Endothelial cell of umbilical vein (primary cell): ENCODE results near the gene HOXC5. TPM values are rescaled to one million over a fixed set of nuclear protein-coding genes. Genes with fewer than 3 reads are reported as not detected.

Experiments
- BruUV-seq: library from RNA; stranded (reverse); fragments of 400-500 nt; replicated peaks from 2 replicates; lab custom pipeline; 2021; lab: Mats Ljungman, UMichigan
- CTCF ChIA-PET: fragments of 300-600, 350-600 bp; sonication (Branson Sonifier 250); formaldehyde crosslinking; loops from one replicate; lab custom pipeline; 2021; ENCODE audit warnings: antibody characterized with exemption, inconsistent platforms; lab: Charles Lee
- POLR2A ChIA-PET: fragments of 300-600, 350-600 bp; sonication (Branson Sonifier 250); formaldehyde crosslinking; loops from one replicate; lab custom pipeline; 2021; ENCODE audit warnings: antibody characterized with exemption, inconsistent platforms; lab: Charles Lee
- DNase-seq: peaks from one replicate; pipeline ENCODE4 v3.0.0-alpha.2; 2011; ENCODE audit warnings: low read depth, low spot score
- FAIRE-seq: peaks from 2 replicates; lab custom pipeline; 2011; peaks lifted over from hg19 to GRCh38; lab: Jason Lieb, UNC
- H2AFZ ChIP-seq: 2 replicates; pipeline ENCODE4 v1.6.0; 2012; ENCODE audit warnings: low read depth, low read length, control low read depth, inconsistent platforms
- H3K27ac ChIP-seq: 2 replicates; pipeline ENCODE4 v1.5.1; 2011; ENCODE audit warnings: low read depth, mild to moderate bottlenecking, control low read depth, low read length, moderate library complexity; ENCODE audit not compliant: insufficient read depth
- H3K27me3 ChIP-seq, 2 experiments: 2 replicates each; pipeline versions ENCODE4 v1.6.0 to v1.6.1; 2011; ENCODE audit warnings: low read length in 2 of 2, mixed read lengths in 1 of 2; ENCODE audit not compliant: control insufficient read depth in 2 of 2, insufficient read depth in 2 of 2
- H3K36me3 ChIP-seq, 2 experiments: 2 replicates in 1 of 2; 3 replicates in 1 of 2; pipeline ENCODE4 v1.5.1; 2011; ENCODE audit warnings: low read length in 2 of 2, mild to moderate bottlenecking in 1 of 2, moderate library complexity in 1 of 2; ENCODE audit not compliant: control insufficient read depth in 2 of 2, insufficient read depth in 2 of 2; ENCODE audit errors: extremely low read depth in 1 of 2
- H3K4me1 ChIP-seq: 3 replicates; pipeline ENCODE4 v1.5.1; 2011; ENCODE audit warnings: mild to moderate bottlenecking, low read length; ENCODE audit not compliant: control insufficient read depth, insufficient read depth; ENCODE audit errors: extremely low read depth
- H3K4me2 ChIP-seq: 2 replicates; pipeline ENCODE4 v1.6.1; 2011; ENCODE audit warnings: low read length, control low read depth, mixed read lengths; ENCODE audit not compliant: insufficient read depth
- H3K4me3 ChIP-seq, 3 experiments: fragments of 200-600 bp in 1 of 3; sonication (generic), shearing (Covaris generic) in 1 of 3; replicated peaks in 1 of 3; 2 replicates each; pipeline ENCODE4 v1.5.1; 2011 to 2016; ENCODE audit warnings: control low read depth in 3 of 3, low read length in 3 of 3, mild to moderate bottlenecking in 2 of 3, inconsistent platforms in 1 of 3, low read depth in 1 of 3, moderate library complexity in 1 of 3; ENCODE audit not compliant: insufficient read depth in 1 of 3
- H3K79me2 ChIP-seq: 2 replicates; pipeline ENCODE4 v1.6.0; 2012; ENCODE audit warnings: low read length, inconsistent platforms; ENCODE audit not compliant: control insufficient read depth, insufficient read depth
- H3K9ac ChIP-seq: replicated peaks from 2 replicates; pipeline ENCODE3; 2011; ENCODE audit warnings: low read length, control low read depth; ENCODE audit not compliant: insufficient read depth; ENCODE audit errors: extremely low read depth
- H3K9me1 ChIP-seq: replicated peaks from 3 replicates; pipeline ENCODE4 v1.6.0; 2011; ENCODE audit warnings: mild to moderate bottlenecking, low read length; ENCODE audit not compliant: control insufficient read depth, insufficient read depth; ENCODE audit errors: extremely low read depth
- H3K9me3 ChIP-seq: replicated peaks from 2 replicates; pipeline ENCODE4 v1.5.1; 2012; ENCODE audit warnings: low read length, inconsistent platforms; ENCODE audit not compliant: control insufficient read depth, insufficient read depth
- H4K20me1 ChIP-seq: replicated peaks from 2 replicates; pipeline ENCODE3; 2011; ENCODE audit warnings: mild to moderate bottlenecking, low read length; ENCODE audit not compliant: control insufficient read depth, insufficient read depth; ENCODE audit errors: extremely low read depth
- EZH2 ChIP-seq: IDR thresholded peaks from 2 replicates; pipeline ENCODE4 v1.6.1; 2012; ENCODE audit warnings: borderline replicate concordance, low read depth, mild to moderate bottlenecking, moderate library complexity, low read length, inconsistent platforms; ENCODE audit not compliant: severe bottlenecking
- JUN ChIP-seq: IDR thresholded peaks from 2 replicates; pipeline ENCODE4 v1.6.1; 2011; ENCODE audit warnings: borderline replicate concordance, low read depth; ENCODE audit not compliant: insufficient read length, insufficient read depth
- POLR2A ChIP-seq: IDR thresholded peaks from 2 replicates; pipeline ENCODE4 v1.6.1; 2012; ENCODE audit warnings: low read depth, mild to moderate bottlenecking, control low read depth, low read length
- POLR2AphosphoS5 ChIP-seq: IDR thresholded peaks from 2 replicates; pipeline ENCODE4 v1.6.1; 2012; ENCODE audit warnings: low read depth, mild to moderate bottlenecking, control low read depth, low read length, moderate library complexity; ENCODE audit not compliant: insufficient read depth
- dilution Hi-C: fragments of 300-500 bp; cut with MboI; formaldehyde crosslinking; loops from one replicate; pipeline ENCODE4 v1.15.0; 2019; ENCODE audit warnings: low sequenced_read_pairs; ENCODE audit not compliant: extremely low pct_ligation_motif_present
- intact Hi-C: fragments of 100-400 bp; cut with micrococcal nuclease; formaldehyde crosslinking; loops from one replicate; pipeline ENCODE4 v1.10.0; 2022
- polyA plus RNA-seq, 4 experiments: library from polyadenylated mRNA; depleted of rRNA in 3 of 4; stranded (reverse) in 3 of 4; unstranded in 1 of 4; fragments of >200 nt; gene quantifications; 2 replicates each; pipeline versions ENCODE4 v1.2.1 to v1.2.3, GENCODE V29; 2011 to 2012; ENCODE audit warnings: missing spikeins in 1 of 4
- total RNA-seq: library from RNA; stranded (reverse); gene quantifications from 2 replicates; pipeline ENCODE4 v1.2.3, GENCODE V29; 2021
- TF ChIP-seq, protein P1 (sequence below), 2 donors: IDR thresholded peaks; 1 replicate in 1 of 2; 2 replicates in 1 of 2; pipeline ENCODE4 v1.5.1; 2011; ENCODE audit warnings: low read length in 2 of 2, mild to moderate bottlenecking in 2 of 2, moderate library complexity in 2 of 2, control low read depth in 1 of 2, inconsistent platforms in 1 of 2, low read depth in 1 of 2; ENCODE audit not compliant: insufficient read depth in 1 of 2; ENCODE audit errors: extremely low read depth in 1 of 2

HOXC5 gene
- total and polyA plus RNA-seq, 2 donors (not counting 3 experiments of a cell fraction or from before 2014, with no cell fraction given) = not detected

- no TSS peak for BruUV-seq
These were observed 37.9 kb upstream of the HOXC5 start for GRCh38 chr12:53995002-53995377.

More at GRCh38 chr12:53995002-53995377, 37.9 kb upstream of the HOXC5 start:
- FAIRE-seq (no peak), DNase-seq (no peak)
- H3K9ac ChIP-seq = no peak overlapping the region
- no peak overlapping the region for H3K4me2 ChIP-seq
- no peaks in the 10 kb centered on the region for H4K20me1 ChIP-seq
- H3K36me3 ChIP-seq = no peaks in the 10 kb centered on the region
- H3K27ac ChIP-seq = no peak overlapping the region
- POLR2A ChIA-PET = no interaction called here
- no peaks in the 10 kb centered on the region for H3K9me3 ChIP-seq
- H3K4me3 ChIP-seq = no peak overlapping the region
- dilution Hi-C loops (no loop called here), intact Hi-C loops (no loop called here)
- no peaks in the 10 kb centered on the region for H3K79me2 ChIP-seq
- no peaks in the 10 kb centered on the region for H3K4me1 ChIP-seq
- H3K27me3 ChIP-seq = peaks cover 85 to 99% of the 10 kb centered on the region in 2 experiments
- TF ChIP-seq POLR2A = no peak
- TF ChIP-seq POLR2AphosphoS5 = no peak
- peak; percentile 97 for TF ChIP-seq EZH2
- TF ChIP-seq JUN = no peak
- TF ChIP-seq, protein P1, sequence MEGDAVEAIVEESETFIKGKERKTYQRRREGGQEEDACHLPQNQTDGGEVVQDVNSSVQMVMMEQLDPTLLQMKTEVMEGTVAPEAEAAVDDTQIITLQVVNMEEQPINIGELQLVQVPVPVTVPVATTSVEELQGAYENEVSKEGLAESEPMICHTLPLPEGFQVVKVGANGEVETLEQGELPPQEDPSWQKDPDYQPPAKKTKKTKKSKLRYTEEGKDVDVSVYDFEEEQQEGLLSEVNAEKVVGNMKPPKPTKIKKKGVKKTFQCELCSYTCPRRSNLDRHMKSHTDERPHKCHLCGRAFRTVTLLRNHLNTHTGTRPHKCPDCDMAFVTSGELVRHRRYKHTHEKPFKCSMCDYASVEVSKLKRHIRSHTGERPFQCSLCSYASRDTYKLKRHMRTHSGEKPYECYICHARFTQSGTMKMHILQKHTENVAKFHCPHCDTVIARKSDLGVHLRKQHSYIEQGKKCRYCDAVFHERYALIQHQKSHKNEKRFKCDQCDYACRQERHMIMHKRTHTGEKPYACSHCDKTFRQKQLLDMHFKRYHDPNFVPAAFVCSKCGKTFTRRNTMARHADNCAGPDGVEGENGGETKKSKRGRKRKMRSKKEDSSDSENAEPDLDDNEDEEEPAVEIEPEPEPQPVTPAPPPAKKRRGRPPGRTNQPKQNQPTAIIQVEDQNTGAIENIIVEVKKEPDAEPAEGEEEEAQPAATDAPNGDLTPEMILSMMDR (IDR thresholded peaks at IDR 0.05; ENCODE audit: extremely low read depth in 1 of 2, insufficient read depth in 1 of 2, low read depth in 1 of 2, low read length in 2 of 2) = no peak
- H3K9me1 ChIP-seq = no peaks in the 10 kb centered on the region
- CTCF ChIA-PET = interaction anchor here (1.4 to 3.7 kb wide), 2 partner anchors 11 to 206 kb away, joined by 5 to 17 read pairs; no protein-coding TSS in a partner anchor
- no peak overlapping the region for H2AFZ ChIP-seq
